Articular chondrocyte of knee joint (primary cell): ENCODE measurements around the gene SMIM23. TPM values are rescaled to one million over a fixed set of nuclear protein-coding genes. Genes with fewer than 3 reads are reported as not detected.

Source experiments
- total RNA-seq: library from RNA; depleted of rRNA; stranded (reverse); fragments of >200 nt; gene quantifications from 2 replicates; pipeline ENCODE4 v1.2.3, GENCODE V29; 2012

The SMIM23 gene
- total RNA-seq: not detected in 2 replicates

DNA sequence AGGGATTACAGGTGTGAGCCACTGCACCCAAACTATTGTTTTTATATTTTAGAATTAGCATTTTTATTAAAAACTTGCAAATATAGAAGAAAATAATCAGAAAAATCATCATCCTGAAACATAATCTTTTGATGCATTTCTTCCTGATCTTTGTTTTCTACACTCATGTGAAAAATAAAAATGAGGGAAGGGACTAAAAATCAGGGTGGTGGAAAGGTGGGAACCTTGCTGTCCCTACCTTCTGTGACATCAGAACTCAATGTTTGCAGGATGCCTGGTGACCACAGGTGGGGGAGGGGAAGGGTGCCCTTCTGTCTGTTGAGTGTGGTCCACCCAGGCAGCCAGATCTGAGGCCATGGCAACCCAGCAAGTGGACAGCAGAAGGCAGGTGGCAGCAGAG, at the start of gene SMIM23:
Gene SMIM23, plus strand, starts transcription at position 301 of the 400 bp plus-strand sequence. Its CDS starts 55 bp downstream, at position 356.

Other genes with a start within 250 kb of the SMIM23 start
- gene FBXW11, start 220.8 kb downstream of the SMIM23 start, total RNA-seq: 71.2 and 84.3 TPM in 2 replicates